ENCODE measurements around the gene REXO5.

The REXO5 gene

GRCh38 chr16:20844588-20844987 lies 38.3 kb downstream of the REXO5 start:
- Histone ChIP-seq H3K27me3 (ENCODE audit: insufficient read depth, low read length, poor library complexity) (no peaks in the 10 kb centered on the region), H4K20me1 (ENCODE audit: insufficient read depth, low read length) (no peaks in the 10 kb centered on the region), H3K27ac (ENCODE audit: low read length) (no peak overlapping the region), H3K36me3 (ENCODE audit: insufficient read depth, low read length) (peaks cover 40% of the 10 kb centered on the region), H3K4me3 (ENCODE audit: low read depth in 1 of 2, low read length in 2 of 2) (no peak overlapping the region), H3K79me2 (ENCODE audit: insufficient read depth, low read length) (no peaks in the 10 kb centered on the region), H3K9me3 (ENCODE audit: insufficient read depth, low read length, severe bottlenecking) (no peaks in the 10 kb centered on the region), H2AFZ (ENCODE audit: low read depth, low read length) (no peak overlapping the region), H3K4me1 (ENCODE audit: insufficient read depth, low read length) (peaks cover 6% of the 10 kb centered on the region), H3K9ac (ENCODE audit: low read depth, low read length) (no peak overlapping the region), H3K4me2 (ENCODE audit: insufficient read depth, low read length) (no peak overlapping the region)
- ATAC-seq (ENCODE audit: insufficient read depth, low read depth) (peak; percentile 84), DNase-seq (peak; percentile 58)
- TF ChIP-seq CTCF (IDR thresholded peaks at IDR 0.05; ENCODE audit: borderline replicate concordance, extremely low read depth, low read length, poor library complexity, severe bottlenecking) (no peak), EZH2 (IDR thresholded peaks at IDR 0.05; ENCODE audit: borderline replicate concordance, low read depth, low read length, severe bottlenecking) (no peak)

GRCh38 chr16:20846030-20846429 lies 39.7 kb downstream of the REXO5 start:
- Histone ChIP-seq H3K27ac (ENCODE audit: low read length) (no peak overlapping the region), H2AFZ (ENCODE audit: low read depth, low read length) (no peak overlapping the region), H3K36me3 (ENCODE audit: insufficient read depth, low read length) (peaks cover 34% of the 10 kb centered on the region), H3K79me2 (ENCODE audit: insufficient read depth, low read length) (no peaks in the 10 kb centered on the region), H3K4me1 (ENCODE audit: insufficient read depth, low read length) (peaks cover 6% of the 10 kb centered on the region), H3K4me2 (ENCODE audit: insufficient read depth, low read length) (no peak overlapping the region), H3K9me3 (ENCODE audit: insufficient read depth, low read length, severe bottlenecking) (no peaks in the 10 kb centered on the region), H3K4me3 (ENCODE audit: low read depth in 1 of 2, low read length in 2 of 2) (no peak overlapping the region), H3K9ac (ENCODE audit: low read depth, low read length) (no peak overlapping the region), H4K20me1 (ENCODE audit: insufficient read depth, low read length) (no peaks in the 10 kb centered on the region), H3K27me3 (ENCODE audit: insufficient read depth, low read length, poor library complexity) (no peaks in the 10 kb centered on the region)
- no peak for DNase-seq
- no peak for ATAC-seq (ENCODE audit: insufficient read depth, low read depth)
- TF ChIP-seq CTCF (IDR thresholded peaks at IDR 0.05; ENCODE audit: borderline replicate concordance, extremely low read depth, low read length, poor library complexity, severe bottlenecking) (no peak), EZH2 (IDR thresholded peaks at IDR 0.05; ENCODE audit: borderline replicate concordance, low read depth, low read length, severe bottlenecking) (no peak)

GRCh38 chr16:20846551-20846950 lies 40.2 kb downstream of the REXO5 start:
- Histone ChIP-seq H4K20me1 (ENCODE audit: insufficient read depth, low read length) (no peaks in the 10 kb centered on the region), H3K9me3 (ENCODE audit: insufficient read depth, low read length, severe bottlenecking) (no peaks in the 10 kb centered on the region), H3K4me3 (ENCODE audit: low read depth in 1 of 2, low read length in 2 of 2) (no peak overlapping the region), H3K9ac (ENCODE audit: low read depth, low read length) (no peak overlapping the region), H3K36me3 (ENCODE audit: insufficient read depth, low read length) (peaks cover 34% of the 10 kb centered on the region), H3K27me3 (ENCODE audit: insufficient read depth, low read length, poor library complexity) (no peaks in the 10 kb centered on the region), H3K79me2 (ENCODE audit: insufficient read depth, low read length) (no peaks in the 10 kb centered on the region), H3K4me2 (ENCODE audit: insufficient read depth, low read length) (no peak overlapping the region), H3K27ac (ENCODE audit: low read length) (no peak overlapping the region), H2AFZ (ENCODE audit: low read depth, low read length) (no peak overlapping the region), H3K4me1 (ENCODE audit: insufficient read depth, low read length) (peaks cover 6% of the 10 kb centered on the region)
- no peak for TF ChIP-seq CTCF (IDR thresholded peaks at IDR 0.05; ENCODE audit: borderline replicate concordance, extremely low read depth, low read length, poor library complexity, severe bottlenecking)
- TF ChIP-seq EZH2 (IDR thresholded peaks at IDR 0.05; ENCODE audit: borderline replicate concordance, low read depth, low read length, severe bottlenecking): no peak
- no peak for DNase-seq
- no peak for ATAC-seq (ENCODE audit: insufficient read depth, low read depth)

- H3K27me3 ChIP-seq (ENCODE audit: insufficient read depth, low read length, poor library complexity): no peaks in the 10 kb centered on the region
- H2AFZ ChIP-seq (ENCODE audit: low read depth, low read length): no peak overlapping the region
- ATAC-seq (ENCODE audit: insufficient read depth, low read depth) (no peak), DNase-seq (no peak)
- peaks cover 6% of the 10 kb centered on the region for H3K4me1 ChIP-seq (ENCODE audit: insufficient read depth, low read length)
- H3K9ac ChIP-seq (ENCODE audit: low read depth, low read length): no peak overlapping the region
- H3K27ac ChIP-seq (ENCODE audit: low read length): no peak overlapping the region
- H3K36me3 ChIP-seq (ENCODE audit: insufficient read depth, low read length): peaks cover 32% of the 10 kb centered on the region
- H3K4me2 ChIP-seq (ENCODE audit: insufficient read depth, low read length): no peak overlapping the region
- H4K20me1 ChIP-seq (ENCODE audit: insufficient read depth, low read length): no peaks in the 10 kb centered on the region
- no peaks in the 10 kb centered on the region for H3K9me3 ChIP-seq (ENCODE audit: insufficient read depth, low read length, severe bottlenecking)
- TF ChIP-seq EZH2 (IDR thresholded peaks at IDR 0.05; ENCODE audit: borderline replicate concordance, low read depth, low read length, severe bottlenecking) (no peak), CTCF (IDR thresholded peaks at IDR 0.05; ENCODE audit: borderline replicate concordance, extremely low read depth, low read length, poor library complexity, severe bottlenecking) (no peak)
- no peak overlapping the region for H3K4me3 ChIP-seq (ENCODE audit: low read depth in 1 of 2, low read length in 2 of 2)
- no peaks in the 10 kb centered on the region for H3K79me2 ChIP-seq (ENCODE audit: insufficient read depth, low read length)
These were observed 41.2 kb downstream of the REXO5 start for GRCh38 chr16:20847550-20847949.
